Endothelial cell of hepatic sinusoid (primary cell): ENCODE data around the gene AMIGO1.

Source experiments
- in situ Hi-C: cut with HindIII; loops from 2 replicates; pipeline ENCODE4 v1.10.0; 2017; ENCODE audit warnings: low sequenced_read_pairs

The AMIGO1 gene, protein sequence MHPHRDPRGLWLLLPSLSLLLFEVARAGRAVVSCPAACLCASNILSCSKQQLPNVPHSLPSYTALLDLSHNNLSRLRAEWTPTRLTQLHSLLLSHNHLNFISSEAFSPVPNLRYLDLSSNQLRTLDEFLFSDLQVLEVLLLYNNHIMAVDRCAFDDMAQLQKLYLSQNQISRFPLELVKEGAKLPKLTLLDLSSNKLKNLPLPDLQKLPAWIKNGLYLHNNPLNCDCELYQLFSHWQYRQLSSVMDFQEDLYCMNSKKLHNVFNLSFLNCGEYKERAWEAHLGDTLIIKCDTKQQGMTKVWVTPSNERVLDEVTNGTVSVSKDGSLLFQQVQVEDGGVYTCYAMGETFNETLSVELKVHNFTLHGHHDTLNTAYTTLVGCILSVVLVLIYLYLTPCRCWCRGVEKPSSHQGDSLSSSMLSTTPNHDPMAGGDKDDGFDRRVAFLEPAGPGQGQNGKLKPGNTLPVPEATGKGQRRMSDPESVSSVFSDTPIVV

DNA sequence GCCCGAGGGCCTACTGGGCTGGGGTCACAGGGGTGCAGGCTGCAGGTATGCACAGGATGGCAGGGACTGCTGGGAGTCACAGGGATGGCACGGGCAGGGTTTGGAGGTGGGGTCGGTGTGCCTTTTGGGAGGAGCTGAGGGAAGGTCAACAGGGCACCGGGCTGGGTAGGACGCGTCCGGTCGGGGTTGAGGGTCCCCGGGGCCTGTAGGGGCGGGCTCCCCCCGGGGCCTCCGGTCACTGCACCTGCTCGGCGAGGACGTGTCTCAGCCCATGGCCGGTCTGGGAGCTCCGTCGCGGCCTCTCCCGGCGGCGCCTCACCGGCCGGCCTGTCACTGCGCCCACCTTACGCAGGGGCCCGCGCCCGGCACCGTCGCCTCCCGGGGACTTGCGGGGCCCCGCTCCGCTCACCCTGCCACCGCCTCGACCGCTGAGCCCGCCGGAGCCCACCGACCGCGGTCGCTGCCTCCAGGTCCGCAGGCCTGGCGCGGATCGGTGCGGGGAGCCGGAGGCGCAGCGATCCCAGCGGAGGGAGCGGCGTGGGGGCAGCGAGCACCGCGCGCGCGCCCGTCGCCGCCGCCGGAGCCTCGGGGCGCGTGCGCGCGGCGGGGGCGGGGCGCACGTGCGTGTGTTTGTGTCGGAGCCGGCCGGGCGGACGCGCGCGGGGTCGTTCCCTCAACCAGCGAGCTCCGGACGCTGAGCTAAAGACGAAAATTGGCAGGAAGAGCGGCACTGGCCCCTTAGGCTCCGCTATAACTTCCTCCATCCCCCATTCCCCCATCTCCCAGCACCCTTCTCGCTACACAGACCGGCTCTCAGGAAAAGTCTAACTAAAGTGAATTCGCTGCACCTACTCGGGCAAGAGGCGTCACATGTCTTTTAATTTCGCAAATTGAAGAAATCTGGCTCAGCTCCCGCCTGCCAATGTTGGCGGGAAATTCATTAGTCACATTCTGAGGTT, at the start of gene AMIGO1:
TSS of gene AMIGO1 (minus strand) at position 552 of the 959 bp plus-strand sequence. CDS start 815 bp downstream, outside the sequence.
- in situ Hi-C loops: no loop called here

DNA sequence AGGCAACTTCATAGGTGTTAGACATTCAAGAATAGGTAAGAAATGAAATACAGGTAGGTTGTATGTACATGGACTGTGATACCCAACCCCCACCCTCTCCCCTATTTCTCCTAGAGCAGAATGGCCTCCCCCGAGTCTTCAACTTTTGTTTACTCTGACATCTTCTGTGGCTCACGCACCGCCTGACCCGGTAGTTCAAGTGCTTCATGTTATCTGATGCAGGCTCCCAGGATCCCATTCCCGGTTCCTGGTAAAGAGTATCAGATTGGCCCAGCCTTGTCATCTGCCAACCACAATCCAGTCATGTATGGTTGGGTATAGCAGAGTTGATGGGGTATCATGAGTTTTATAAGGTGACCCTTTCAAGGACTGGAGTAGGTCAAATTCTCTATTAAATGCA, 48.0 kb upstream of the AMIGO1 start:
- in situ Hi-C loops: no loop called here

DNA sequence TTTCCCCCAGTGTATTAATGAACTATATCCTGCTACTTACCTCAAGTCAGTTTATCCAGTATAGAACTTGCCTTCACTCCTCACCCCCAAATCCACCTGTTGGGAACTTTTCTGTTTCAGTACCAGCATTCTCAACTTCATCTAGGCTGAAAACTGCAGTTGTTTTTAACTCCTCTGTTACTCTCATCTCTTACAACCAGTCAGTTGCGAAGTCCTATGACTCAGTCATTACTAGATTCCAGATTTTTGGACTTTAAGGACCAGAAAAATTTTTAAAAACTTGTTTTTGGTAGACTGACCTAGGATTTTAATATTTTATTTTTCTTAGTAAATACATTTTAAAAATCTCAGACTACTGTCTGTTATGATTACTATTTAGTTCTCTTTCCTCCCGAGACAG, 47.0 kb upstream of the AMIGO1 start:
- in situ Hi-C loops: no loop called here

DNA sequence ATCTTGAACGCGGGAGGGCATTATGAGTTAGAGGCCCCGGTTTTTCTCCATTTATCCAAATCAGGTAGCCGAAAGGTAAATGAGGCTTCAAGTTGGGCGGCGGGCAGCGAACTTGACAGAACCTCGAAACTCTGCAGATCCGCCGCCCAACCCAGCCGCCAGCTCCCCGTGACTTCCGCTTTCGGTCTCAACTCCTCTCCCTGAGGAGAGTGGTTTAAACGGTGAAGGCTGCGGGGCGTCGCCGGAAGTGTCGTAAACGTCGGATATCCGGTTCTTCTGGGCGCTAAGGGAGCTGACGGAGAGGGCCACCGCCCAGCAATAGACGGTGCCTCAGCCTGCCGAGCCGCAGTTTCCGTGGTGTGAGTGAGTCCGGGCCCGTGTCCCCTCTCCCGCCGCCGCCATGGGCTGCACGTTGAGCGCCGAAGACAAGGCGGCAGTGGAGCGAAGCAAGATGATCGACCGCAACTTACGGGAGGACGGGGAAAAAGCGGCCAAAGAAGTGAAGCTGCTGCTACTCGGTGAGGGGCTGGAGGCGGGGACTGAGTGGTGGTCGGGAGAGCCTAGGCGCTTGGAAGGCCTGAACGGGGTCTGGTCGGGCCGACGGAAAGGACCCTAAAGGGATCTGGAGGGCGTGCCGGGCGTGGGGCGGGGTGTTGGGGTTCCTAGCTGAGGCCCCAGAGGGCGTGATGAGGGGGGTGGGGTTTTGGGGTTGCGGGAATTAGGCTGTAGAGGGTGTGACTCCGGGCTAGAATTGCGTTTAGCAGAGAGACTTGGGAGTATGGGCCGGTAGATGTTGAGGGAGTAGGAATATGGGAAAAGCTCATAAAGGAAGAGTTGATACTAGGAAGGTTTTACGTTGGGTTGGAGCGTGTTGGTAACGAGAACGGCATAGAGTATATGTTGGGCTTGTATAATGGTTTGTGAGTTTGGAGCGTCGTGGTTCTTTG, 39.1 kb upstream of the AMIGO1 start, which contains the start of gene GNAI3:
TSS of gene GNAI3 (plus strand) at position 295 of the 947 bp plus-strand sequence. CDS start at position 401, 106 bp downstream.
- in situ Hi-C loops: loop anchor here (25.0 kb wide), 1 partner anchor 214 kb away; the partner anchor contains the start of gene EPS8L3

DNA sequence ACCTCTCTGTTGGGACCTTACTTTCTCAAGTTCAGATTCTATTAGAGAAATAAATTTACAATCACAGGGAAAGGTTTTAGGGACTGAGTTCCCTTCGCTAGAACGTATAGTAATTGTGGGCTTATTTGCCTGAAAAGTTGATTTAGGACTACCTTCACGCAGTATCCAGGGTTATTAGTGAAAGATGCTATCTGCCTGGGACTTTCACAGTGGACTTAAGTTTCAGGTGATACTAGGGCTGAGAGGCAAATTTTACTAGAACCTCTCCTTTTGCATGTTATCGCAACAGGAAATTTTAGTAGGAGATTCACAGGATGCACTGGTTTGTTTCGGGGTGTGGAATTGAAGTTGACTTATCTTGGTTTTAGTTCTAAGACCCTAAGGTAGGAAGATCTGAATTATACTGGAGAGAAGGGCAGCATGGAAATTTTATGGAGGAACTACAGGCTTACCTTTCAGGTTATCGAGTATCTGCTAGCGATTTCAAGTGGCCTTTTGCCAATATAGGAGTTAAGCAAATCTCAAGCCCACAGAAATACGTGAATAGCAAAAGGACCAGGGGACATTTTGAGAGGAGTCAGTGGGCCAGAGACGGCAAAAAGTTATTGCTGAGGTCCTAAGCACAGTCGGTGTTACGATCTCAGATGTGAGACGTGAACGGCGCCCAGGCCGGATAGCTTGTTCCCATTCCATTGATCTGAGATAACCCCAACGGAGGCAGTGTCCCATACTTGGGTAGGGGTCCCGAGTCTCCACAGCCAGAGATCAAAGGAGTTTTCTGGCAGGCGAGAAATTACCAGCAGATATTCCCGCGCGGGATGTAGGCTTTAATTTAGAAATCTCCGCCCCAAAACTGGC, 38.2 kb upstream of the AMIGO1 start:
- in situ Hi-C loops: loop anchor here (25.0 kb wide), 1 partner anchor 215 kb away; the partner anchor contains the start of gene EPS8L3

DNA sequence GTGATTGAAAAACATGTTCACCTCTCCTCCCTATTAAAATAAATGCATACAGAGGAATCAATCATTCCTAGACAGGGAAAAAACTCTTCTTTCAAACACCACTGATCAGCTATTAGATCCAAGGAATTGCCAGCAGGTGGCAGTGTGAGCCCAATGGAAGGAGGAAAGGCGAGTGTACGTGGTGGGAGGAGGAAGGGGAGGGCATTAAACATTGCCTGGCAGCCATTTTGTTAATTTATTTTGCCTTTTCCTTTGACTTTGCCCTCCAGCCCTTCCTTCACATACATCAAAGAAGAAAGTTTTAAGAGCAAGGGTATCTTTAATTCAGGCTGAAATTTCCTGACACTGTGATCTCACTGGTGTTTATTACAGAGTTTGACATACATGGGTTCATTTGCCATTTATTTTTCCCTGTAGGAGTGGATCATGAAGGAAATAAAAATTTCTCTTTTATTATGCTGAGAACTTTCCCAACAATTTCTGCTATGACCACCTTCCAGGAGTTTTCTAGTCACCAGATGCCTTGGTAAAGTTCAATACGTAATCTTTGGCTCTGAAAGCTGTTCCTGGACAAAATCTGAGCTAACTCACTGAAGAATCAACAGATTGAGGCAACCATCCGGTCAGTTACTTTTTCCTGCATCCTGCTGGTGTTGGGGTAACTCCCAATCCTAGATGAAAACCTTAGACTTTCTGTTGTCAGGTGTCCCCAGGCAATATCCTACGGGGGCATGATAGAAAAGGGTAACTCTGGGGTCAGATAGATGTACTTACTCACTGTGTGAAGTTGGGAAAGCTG, 37.0 kb upstream of the AMIGO1 start:
- in situ Hi-C loops: loop anchor here (25.0 kb wide), 1 partner anchor 216 kb away; the partner anchor contains the start of gene EPS8L3

DNA sequence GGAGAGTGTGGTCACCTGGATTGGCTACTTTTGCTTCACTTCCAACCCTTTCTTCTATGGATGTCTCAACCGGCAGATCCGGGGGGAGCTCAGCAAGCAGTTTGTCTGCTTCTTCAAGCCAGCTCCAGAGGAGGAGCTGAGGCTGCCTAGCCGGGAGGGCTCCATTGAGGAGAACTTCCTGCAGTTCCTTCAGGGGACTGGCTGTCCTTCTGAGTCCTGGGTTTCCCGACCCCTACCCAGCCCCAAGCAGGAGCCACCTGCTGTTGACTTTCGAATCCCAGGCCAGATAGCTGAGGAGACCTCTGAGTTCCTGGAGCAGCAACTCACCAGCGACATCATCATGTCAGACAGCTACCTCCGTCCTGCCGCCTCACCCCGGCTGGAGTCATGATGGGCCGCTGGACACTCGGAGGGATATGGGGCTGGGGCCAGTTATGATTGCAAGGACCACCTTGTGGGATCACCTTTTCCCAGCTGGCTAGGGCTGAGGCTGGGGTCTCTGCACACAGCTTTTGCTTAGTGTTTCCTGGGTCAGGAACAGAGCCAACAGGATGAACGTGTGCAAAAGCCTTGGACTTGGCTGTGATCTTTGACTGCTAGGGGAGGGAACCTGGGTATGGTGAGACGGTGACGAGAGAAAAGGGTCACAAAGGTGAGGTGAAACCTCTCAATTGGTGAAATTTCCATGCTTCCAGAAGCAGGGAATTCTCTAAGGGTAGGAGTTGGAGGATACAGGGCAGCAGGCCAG, 34.6 kb upstream of the AMIGO1 start:
- in situ Hi-C loops: loop anchor here (25.0 kb wide), 1 partner anchor 218 kb away; the partner anchor contains the start of gene EPS8L3

DNA sequence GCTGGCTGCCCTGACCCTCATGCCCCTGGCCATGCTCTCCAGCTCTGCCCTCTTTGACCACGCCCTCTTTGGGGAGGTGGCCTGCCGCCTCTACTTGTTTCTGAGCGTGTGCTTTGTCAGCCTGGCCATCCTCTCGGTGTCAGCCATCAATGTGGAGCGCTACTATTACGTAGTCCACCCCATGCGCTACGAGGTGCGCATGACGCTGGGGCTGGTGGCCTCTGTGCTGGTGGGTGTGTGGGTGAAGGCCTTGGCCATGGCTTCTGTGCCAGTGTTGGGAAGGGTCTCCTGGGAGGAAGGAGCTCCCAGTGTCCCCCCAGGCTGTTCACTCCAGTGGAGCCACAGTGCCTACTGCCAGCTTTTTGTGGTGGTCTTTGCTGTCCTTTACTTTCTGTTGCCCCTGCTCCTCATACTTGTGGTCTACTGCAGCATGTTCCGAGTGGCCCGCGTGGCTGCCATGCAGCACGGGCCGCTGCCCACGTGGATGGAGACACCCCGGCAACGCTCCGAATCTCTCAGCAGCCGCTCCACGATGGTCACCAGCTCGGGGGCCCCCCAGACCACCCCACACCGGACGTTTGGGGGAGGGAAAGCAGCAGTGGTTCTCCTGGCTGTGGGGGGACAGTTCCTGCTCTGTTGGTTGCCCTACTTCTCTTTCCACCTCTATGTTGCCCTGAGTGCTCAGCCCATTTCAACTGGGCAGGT, 33.9 kb upstream of the AMIGO1 start:
- in situ Hi-C loops: loop anchor here (25.0 kb wide), 1 partner anchor 219 kb away; the partner anchor contains the start of gene EPS8L3

DNA sequence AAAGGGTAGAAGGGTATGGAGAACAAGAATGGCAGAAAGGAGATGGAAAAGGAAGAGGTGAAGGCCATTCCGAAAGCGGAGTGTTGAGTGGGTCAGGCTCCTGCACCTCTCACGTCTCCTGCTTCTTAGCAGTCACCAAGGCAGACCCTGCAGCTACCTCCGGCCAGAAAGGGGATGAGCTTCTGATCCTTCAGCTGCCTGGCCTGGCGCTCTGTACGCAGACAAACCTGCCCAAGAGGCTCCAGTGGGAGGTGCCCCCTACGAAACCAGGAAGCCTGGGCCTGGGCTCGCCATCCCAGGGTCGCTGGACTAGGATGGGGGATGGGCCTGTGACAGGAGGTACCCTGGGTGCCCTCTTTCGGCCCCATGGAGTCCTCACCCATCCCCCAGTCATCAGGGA, 33.1 kb upstream of the AMIGO1 start:
- in situ Hi-C loops: loop anchor here (25.0 kb wide), 1 partner anchor 220 kb away; the partner anchor contains the start of gene EPS8L3

DNA sequence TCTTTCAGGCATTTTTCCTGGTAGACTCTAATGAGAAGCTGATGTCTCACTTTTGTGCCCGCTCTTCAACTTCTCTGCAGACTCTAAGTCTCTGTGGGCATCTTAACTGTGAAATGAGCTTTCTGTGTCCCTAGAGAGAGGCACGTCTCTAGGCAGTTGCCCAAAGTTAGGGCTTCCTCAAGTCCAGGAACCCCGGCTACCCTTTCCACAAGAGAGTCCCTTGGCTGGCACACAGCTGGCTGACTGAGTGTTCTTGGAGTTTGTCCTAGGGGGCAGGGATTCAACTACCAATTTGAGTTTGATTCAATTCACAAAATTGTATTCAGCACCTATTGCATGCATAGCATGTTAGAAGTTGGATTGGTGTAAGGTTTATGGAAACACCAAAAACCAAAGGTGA, 31.6 kb upstream of the AMIGO1 start:
- in situ Hi-C loops: loop anchor here (25.0 kb wide), 1 partner anchor 221 kb away; the partner anchor contains the start of gene EPS8L3

DNA sequence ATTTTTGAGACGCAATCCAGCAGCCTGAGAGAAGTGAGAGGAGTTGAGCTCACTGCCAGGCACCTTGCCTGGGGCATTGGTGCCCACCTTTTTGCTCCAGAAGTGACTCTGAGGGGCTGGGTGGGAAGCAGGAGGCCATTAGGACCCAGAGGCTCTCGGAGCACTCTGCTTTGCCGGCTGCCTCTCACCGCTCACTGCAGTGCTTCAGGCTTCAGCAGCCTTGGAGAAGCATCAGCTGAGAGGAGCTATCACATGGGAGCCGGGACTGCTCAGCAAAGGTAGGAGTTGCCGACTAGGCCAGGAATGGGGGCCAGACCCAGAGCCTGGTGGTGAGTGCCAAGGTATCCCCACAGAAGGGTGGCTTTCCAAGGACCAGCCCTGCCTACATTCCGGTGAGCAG, 30.1 kb upstream of the AMIGO1 start, which contains the start of gene GPR61:
TSS of gene GPR61 (plus strand) at position 197 of the 400 bp plus-strand sequence. CDS start 3,151 bp downstream, outside the sequence.
- in situ Hi-C loops: loop anchor here (5.0 to 25.0 kb wide), 3 partner anchors 47 to 223 kb away; partner anchors contain the start of genes CYB561D1 and EPS8L3

DNA sequence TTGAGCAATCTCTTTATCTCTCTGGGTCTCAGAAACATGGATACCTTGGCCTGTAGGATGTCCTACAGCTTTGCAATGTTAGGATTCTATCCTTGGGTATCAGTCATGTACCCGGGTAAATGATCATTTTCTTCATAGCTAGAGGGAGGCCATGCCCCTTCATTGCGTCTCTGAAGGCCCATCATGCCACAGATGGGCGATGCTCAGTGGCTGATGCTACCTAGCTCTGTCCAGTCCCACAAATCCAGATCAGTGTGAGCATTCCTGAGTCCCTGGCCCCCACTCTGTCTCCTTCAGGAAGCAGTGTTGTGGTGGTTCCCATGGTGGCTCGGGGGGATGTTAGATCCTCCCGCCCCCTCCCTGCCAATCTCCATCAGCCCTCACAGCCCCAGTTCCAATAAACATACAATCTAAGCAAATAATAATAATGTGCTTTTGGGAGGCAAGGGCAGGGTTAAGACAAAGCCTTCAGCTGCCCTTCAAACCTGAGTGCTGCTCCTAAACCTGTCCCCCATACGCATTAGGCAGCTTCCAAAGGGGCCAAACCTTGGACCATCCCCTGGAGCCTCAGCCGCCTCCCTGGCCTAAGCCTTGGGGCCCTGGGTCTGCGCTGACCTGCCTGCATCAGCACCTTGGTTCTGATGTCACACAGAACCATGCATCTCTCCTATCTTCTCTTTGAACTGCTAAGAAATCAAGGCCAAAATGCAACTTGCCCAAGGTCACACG, 29.5 kb upstream of the AMIGO1 start:
- in situ Hi-C loops: loop anchor here (5.0 to 25.0 kb wide), 3 partner anchors 47 to 223 kb away; partner anchors contain the start of genes CYB561D1 and EPS8L3

DNA sequence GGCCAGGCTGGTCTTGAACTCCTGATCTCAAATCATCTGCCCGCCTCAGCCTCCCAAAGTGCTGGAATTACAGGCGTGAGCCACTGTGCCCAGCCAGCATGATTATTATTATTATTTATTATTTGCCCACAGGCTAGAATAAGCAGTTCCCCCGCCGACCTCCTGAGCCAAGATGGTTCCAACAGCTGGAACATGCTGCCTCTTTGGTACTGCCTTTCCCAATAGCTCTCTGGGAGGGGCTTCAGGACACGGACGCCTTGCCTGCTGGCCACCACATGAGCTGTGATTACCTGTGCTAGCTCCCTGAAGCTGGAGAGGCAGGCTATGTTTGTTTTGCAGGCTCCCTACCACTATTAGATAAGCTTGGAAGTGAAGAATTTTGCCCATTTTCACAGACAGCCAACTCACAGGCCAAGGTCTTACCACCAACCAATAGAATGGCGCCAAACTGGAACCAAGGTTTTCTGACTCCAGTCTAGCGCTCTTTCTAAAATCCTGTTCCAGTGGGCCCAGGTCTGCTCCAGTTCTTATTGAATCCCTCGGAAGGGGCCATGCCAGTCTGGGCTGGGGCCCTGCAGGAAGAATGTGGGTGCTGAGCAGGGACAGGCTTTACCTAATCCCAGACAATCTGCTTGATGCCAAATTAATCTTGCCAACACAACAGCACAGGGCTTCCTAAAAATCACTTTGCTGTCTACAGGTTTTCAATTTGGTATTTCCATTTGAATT, 28.1 kb upstream of the AMIGO1 start:
- in situ Hi-C loops: loop anchor here (5.0 to 25.0 kb wide), 3 partner anchors 45 to 225 kb away; partner anchors contain the start of genes CYB561D1 and EPS8L3

DNA sequence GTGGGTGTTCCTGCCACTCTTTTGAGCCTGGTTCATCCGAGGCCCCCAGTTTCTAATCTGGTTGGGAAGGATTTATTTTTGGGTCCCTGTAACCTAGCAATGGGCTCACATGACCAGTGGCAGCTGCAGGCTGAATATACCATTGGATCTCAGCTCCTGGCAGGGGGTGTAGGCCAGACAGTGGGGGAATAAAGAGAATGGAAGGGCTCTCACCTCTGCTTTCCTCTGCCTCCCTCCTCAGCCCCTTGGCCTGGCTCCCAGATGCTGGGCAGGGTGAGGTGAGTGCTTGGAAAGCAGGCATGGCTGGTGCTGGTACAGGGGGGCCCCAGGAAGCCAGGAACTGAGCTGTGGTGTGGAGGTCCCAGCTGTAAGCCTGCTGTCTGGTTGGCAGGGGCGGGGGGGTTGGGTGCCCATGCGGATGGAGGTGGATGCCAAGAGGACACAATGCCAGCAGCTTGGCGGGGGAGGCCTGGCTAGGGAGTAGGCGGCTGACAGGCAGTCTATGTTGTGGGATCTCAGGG, 26.5 kb upstream of the AMIGO1 start:
- in situ Hi-C loops: loop anchor here (5.0 to 25.0 kb wide), 3 partner anchors 44 to 226 kb away; partner anchors contain the start of genes CYB561D1 and EPS8L3
